KOPT-K1 (cell line): Measurements from ENCODE around the gene CDKN1C.

Experiments used
- H3K27ac ChIP-seq: fragments of 200-600 bp; sonication (generic); 2 replicates; pipeline ENCODE4 v1.5.1; 2016; ENCODE audit warnings: antibody characterized with exemption, mild to moderate bottlenecking, low read depth, low read length; ENCODE audit not compliant: poor library complexity, severe bottlenecking
- H3K36me3 ChIP-seq: fragments of 200-600 bp; sonication (generic); 2 replicates; pipeline ENCODE4 v1.5.1; 2017; ENCODE audit warnings: antibody characterized with exemption, mild to moderate bottlenecking, low read length, moderate library complexity; ENCODE audit not compliant: insufficient read depth
- H3K9me3 ChIP-seq: fragments of 200-600 bp; sonication (generic); 2 replicates; pipeline ENCODE4 v1.5.1; 2017; ENCODE audit warnings: antibody characterized with exemption, low read length, mild to moderate bottlenecking; ENCODE audit not compliant: insufficient read depth, poor library complexity, severe bottlenecking

CDKN1C gene

DNA sequence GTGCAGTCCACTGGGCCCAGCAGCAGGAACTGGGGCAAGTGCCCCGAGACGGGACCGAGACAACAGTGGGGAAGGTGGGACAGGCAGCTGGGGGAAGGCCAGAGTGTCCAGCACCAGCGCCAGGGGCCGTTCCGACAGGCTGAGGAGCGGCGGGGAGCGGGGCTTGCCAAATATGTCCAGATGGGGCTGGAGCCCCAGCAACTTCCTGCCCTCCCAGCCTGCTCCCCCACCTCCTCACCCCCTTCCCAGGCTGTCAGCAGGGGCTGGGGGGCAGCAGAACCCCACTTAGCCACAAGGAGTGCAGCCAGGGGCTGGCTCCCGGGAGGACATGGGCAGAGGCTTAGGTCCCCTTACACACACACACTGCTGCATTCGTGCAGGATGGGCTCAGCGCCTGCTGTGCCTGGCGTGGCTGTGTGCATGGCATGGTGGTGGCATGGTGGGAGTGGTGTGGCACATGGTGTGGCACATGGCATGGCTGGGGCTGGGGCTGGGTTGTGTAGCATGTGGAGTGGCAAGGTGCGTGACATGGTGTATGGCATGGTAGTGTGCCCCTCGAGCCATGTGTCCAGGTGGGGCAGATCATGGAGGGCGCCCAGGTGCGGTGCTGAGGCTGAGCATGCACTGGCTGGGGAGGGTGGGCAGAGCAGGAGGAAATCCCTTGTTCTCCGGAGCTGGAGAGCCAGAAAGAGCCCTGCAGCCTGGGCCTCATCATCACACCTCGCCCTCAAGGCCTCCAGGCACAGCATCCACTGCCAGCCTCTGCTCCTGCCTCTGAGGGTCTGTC, 51.7 kb downstream of the CDKN1C start:
- H3K9me3 ChIP-seq, result peaks cover 8% of the 10 kb centered on the region
- H3K27ac ChIP-seq, result no peak overlapping the region
- H3K36me3 ChIP-seq, result no peaks in the 10 kb centered on the region
